GM12873 (cell line): ENCODE data around the gene PIP5KL1.

Experiments used
- TF ChIP-seq, protein P1 (sequence below): IDR thresholded peaks from 2 replicates; pipeline ENCODE4 v1.5.1; 2012; ENCODE audit warnings: low read depth, mild to moderate bottlenecking, moderate library complexity, low read length, control low read depth; ENCODE audit not compliant: insufficient read depth; ENCODE audit errors: missing control alignments

PIP5KL1 gene

DNA sequence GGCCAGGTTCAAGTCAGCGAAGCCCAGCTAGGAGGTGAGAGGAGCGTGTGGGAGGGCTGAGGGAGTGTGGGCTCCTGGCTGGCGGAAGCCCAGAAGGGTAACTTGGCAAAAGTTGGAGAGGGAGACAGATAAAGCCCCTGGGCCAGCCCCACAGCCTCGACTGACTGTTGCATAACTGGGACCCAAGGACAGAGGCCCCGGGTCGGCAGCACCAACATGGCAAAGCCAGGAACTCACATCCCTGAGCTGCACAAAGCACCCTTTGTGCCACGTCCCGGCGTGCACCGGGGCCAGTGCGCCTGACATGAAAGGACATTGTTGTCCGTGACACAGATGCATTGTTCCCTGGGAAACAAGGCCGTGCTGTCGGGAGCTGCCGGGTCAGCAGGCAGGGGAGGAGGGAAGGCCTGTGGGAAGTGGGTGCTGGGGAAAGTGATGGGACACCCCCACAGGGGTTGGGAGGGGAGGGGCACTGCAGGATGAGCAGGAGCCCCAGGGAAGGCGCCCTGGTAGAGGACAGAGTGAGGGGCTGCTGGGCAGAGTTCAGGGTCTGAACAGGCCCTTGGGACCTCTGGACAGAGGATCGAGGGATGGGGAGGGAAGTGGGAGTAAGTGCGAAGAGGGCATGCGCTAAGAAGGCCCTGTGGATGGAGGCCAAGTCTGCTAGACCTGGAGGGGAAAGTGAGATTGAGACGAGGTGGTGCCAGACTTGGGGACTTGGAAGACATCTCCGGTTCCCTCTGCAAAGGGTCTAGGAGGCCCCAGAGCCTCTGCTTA is 20.1 kb upstream of the PIP5KL1 start:
- TF ChIP-seq, protein P1, sequence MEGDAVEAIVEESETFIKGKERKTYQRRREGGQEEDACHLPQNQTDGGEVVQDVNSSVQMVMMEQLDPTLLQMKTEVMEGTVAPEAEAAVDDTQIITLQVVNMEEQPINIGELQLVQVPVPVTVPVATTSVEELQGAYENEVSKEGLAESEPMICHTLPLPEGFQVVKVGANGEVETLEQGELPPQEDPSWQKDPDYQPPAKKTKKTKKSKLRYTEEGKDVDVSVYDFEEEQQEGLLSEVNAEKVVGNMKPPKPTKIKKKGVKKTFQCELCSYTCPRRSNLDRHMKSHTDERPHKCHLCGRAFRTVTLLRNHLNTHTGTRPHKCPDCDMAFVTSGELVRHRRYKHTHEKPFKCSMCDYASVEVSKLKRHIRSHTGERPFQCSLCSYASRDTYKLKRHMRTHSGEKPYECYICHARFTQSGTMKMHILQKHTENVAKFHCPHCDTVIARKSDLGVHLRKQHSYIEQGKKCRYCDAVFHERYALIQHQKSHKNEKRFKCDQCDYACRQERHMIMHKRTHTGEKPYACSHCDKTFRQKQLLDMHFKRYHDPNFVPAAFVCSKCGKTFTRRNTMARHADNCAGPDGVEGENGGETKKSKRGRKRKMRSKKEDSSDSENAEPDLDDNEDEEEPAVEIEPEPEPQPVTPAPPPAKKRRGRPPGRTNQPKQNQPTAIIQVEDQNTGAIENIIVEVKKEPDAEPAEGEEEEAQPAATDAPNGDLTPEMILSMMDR: no peak

DNA sequence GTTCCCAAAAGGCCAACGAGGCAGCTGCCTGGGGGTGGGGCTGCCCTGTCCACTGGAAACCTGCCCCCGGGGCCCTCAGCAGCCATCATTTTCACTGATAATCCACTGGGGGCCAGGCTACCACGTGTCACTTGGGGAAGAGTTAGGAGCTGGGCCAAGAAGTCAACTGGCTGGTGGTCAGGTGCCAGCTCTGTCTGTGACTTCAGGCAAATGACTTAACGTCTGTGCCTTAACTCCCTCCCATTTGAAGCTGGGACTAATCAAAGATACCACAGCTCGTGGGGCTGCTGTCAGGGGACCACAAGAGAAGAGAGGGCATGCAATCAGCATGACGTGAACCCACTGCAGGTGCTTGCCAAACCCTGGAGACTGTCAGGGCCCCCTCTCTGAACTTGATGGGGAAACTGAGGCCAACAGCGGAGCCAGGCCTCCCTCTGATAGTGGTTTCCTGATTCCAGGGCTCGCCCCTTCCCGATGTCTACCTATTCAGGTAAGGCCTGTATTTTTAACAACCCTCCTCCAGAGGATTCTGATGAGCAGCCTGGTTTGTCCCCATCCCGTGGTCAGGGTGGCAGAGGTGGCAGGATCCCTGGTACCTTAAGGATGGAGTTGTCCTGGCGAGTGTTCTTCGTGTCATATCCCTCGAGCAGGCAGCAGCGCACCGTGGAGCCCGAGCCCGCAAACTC is 19.4 kb upstream of the PIP5KL1 start:
- TF ChIP-seq, protein P1: no peak

DNA sequence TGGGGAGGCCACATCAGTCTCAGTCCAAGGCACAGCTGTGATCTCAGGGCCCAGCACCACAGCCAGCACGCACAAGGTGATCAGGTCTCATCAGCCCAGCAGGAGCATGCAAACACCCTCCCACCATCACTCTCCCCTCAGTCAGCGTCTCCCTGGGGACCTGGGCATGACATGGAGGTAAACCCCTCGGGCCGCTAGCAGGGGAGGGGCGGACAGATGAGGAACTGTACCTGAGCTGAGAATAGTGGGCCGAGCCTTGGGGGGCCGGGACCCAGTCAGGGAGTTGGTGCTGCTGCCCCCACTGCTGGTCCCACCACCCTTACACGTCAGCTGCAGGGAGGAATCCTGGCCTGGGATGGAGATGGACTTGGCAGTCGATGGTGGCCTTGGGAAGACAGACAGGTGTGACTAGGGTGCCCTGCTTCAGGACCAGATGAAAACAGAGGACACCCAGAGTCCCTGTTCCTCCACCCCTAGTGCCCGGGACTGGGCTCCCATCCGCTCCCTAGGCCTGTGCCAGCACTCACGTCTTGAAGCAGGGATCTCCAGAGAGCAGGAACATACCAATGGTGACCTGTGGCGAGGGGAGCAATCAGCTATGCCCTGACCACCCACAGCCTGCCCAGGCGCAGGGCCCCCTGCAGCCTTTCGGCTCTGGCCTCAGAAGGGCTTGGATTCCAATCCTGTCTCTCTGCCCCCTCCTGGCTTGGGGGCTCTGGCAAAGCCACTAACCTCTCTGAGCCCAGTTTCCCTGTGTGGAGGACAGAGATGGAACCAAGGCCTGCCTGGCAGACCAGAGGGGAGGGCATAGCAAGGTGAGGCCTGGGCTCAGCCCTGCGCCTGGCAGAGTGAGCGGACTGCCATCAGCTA is 17.5 kb upstream of the PIP5KL1 start:
- TF ChIP-seq, protein P1: no peak

DNA sequence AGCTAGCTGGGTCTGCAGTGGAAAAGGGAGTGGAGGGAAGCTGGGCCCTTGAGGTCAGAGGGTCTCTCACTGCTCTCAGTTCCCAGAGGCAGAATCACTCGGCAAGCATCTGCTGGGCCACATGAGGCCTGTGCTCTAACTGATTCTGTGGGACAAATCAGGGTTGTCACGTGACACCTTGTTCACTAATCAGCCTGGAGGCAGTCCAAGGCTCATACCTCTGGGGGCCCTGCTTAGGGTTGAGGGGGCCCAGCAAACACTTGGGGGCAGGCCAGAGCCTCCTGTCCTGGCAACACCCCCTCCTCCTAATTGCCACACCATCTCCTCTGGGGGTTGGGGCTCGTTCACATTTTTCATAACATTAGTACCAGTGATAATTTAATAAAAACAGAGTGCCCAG is 16.2 kb upstream of the PIP5KL1 start:
- TF ChIP-seq, protein P1: no peak

DNA sequence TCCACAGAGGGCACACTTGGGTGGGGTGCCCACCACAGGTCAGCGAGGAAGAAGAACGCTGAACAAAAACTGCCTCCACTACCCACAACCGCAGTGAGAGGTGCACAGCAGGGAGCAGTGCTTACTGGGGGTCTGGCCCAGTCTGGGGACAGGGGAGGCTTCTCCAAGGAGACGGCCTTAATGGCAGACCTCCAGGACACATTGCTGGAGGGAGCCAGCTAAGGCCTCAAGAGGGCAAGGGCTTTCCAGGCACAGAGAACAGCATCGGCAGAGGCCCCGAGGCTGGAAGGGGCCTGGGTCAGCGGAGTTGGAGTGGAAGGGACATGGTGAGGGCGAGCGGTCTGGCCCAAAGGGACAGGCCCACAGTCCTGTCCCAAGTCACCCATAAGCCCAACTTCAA is 15.4 kb upstream of the PIP5KL1 start:
- TF ChIP-seq, protein P1: no peak

DNA sequence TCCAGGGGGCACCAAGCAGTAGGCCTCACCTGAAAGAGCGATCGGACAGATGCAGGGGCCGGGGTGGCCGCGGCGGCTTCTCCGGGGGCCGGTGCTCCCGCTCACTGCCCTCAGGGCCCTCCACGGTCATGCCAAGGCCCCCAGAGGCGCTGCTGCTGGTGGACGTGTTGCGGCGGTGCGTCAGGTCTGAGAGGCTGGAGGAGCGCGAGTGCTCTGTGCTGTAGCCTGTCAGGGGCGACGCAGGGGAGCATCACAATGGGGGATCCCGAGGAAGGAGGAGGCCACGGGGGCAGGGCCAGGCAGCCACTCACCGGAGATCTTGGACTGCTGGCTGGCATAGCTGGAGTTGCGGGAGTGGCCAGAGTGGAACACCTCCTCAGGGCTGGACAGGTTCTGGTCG is 14.8 kb upstream of the PIP5KL1 start:
- TF ChIP-seq, protein P1: no peak

DNA sequence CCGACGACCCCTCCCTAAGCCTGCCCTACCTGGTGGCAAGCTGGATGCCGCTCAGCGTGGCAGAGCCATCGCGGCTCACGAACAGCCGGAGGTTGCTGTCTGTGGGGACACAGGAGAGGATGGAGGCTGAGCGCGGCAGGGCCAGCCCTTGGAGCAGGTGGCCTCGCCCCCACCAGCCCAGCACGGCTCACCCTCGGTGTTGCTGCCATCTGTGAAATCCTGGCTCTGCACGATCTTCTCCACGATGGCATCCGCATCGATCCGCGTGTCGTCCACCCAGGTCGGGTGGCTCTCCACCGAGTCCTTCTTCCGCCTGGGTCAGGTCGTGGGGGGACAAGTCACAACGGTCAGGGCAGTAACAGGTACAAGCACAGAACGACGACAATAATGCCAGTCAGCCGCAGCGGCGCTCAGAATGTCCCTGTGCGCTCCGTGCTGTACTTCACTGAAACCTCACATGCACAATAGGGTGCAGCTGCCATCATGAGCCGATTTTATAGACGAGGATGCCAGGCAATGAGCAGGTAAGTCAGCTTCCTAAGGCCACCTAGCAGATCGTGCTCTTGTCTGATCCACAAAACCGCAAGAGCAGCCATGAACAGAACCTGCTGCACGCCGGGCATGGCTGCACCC is 14.1 kb upstream of the PIP5KL1 start:
- TF ChIP-seq, protein P1: no peak
